Keratinocyte (primary cell): ENCODE results near the gene CLDN6. TPM values are rescaled to one million over a fixed set of nuclear protein-coding genes. Genes with fewer than 3 reads are reported as not detected.
"Not testable (repeated sequence)": the region's sequence is repeated elsewhere in the genome, so short reads cannot be mapped to it uniquely, and the experiment has no call there.

Experiments used
- DNase-seq: peaks from one replicate; pipeline ENCODE4 v3.0.0-alpha.2; 2011; ENCODE audit warnings: low read depth, missing footprints, low spot score
- FAIRE-seq: peaks from 2 replicates; lab custom pipeline; 2011; peaks lifted over from hg19 to GRCh38; lab: Jason Lieb, UNC
- H2AFZ ChIP-seq: 2 replicates; pipeline ENCODE4 v1.6.0; 2012; ENCODE audit warnings: low read length, control low read depth, inconsistent platforms; ENCODE audit not compliant: control insufficient read depth
- H3K27ac ChIP-seq: 2 replicates; pipeline ENCODE4 v1.5.1; 2011; ENCODE audit warnings: low read length; ENCODE audit not compliant: control insufficient read depth, insufficient read depth
- H3K27me3 ChIP-seq: 3 replicates; pipeline ENCODE4 v1.6.0; 2011; ENCODE audit warnings: low read length; ENCODE audit not compliant: control insufficient read depth, insufficient read depth; ENCODE audit errors: extremely low read depth
- H3K36me3 ChIP-seq, 2 experiments: 2 replicates in 1 of 2; 3 replicates in 1 of 2; pipeline ENCODE4 v1.5.1; 2011; ENCODE audit warnings: low read length in 2 of 2, mild to moderate bottlenecking in 1 of 2; ENCODE audit not compliant: control insufficient read depth in 2 of 2, insufficient read depth in 2 of 2; ENCODE audit errors: extremely low read depth in 1 of 2
- H3K4me1 ChIP-seq: 3 replicates; pipeline ENCODE4 v1.5.1; 2011; ENCODE audit warnings: low read length; ENCODE audit not compliant: control insufficient read depth, insufficient read depth; ENCODE audit errors: extremely low read depth
- H3K4me2 ChIP-seq: 3 replicates; pipeline ENCODE4 v1.6.0; 2011; ENCODE audit warnings: low read depth, low read length; ENCODE audit not compliant: control insufficient read depth, insufficient read depth; ENCODE audit errors: extremely low read depth
- H3K4me3 ChIP-seq, 3 experiments: fragments of 200-600 bp in 1 of 3; sonication (generic) in 1 of 3; 2 replicates in 2 of 3; 3 replicates in 1 of 3; pipeline ENCODE4 v1.5.1; 2011 to 2016; ENCODE audit warnings: low read length in 3 of 3, mild to moderate bottlenecking in 3 of 3, control low read depth in 2 of 3, inconsistent platforms in 1 of 3, low read depth in 1 of 3, mixed read lengths in 1 of 3, mixed run types in 1 of 3, moderate library complexity in 1 of 3; ENCODE audit not compliant: control insufficient read depth in 2 of 3, insufficient read depth in 2 of 3; ENCODE audit errors: extremely low read depth in 1 of 3
- H3K79me2 ChIP-seq: 2 replicates; pipeline ENCODE4 v1.6.0; 2012; ENCODE audit warnings: low read length; ENCODE audit not compliant: control insufficient read depth, insufficient read depth
- H3K9ac ChIP-seq: 3 replicates; pipeline ENCODE4 v1.6.0; 2011; ENCODE audit warnings: low read length; ENCODE audit not compliant: control insufficient read depth, insufficient read depth; ENCODE audit errors: extremely low read depth
- H3K9me1 ChIP-seq: 3 replicates; pipeline ENCODE4 v1.6.0; 2011; ENCODE audit warnings: low read length; ENCODE audit not compliant: control insufficient read depth, insufficient read depth; ENCODE audit errors: extremely low read depth
- H3K9me3 ChIP-seq: 2 replicates; pipeline ENCODE4 v1.5.1; 2012; ENCODE audit warnings: low read depth, low read length; ENCODE audit not compliant: control insufficient read depth
- H4K20me1 ChIP-seq: 3 replicates; pipeline ENCODE4 v1.6.0; 2011; ENCODE audit warnings: low read length; ENCODE audit not compliant: control insufficient read depth, insufficient read depth; ENCODE audit errors: extremely low read depth
- CTCF ChIP-seq, 3 experiments: IDR thresholded peaks in 1 of 3; conservative IDR thresholded peaks in 1 of 3; optimal IDR thresholded peaks in 1 of 3; 2 replicates in 2 of 3; 3 replicates in 1 of 3; pipeline versions ENCODE3 to v1.5.1; 2011; ENCODE audit warnings: low read length in 3 of 3, mild to moderate bottlenecking in 3 of 3, moderate library complexity in 2 of 3, control low read depth in 1 of 3, inconsistent platforms in 1 of 3; ENCODE audit not compliant: insufficient read depth in 2 of 3; ENCODE audit errors: extremely low read depth in 1 of 3
- EZH2 ChIP-seq: IDR thresholded peaks from one replicate; pipeline ENCODE4 v1.6.1; 2012; ENCODE audit warnings: inconsistent platforms, mild to moderate bottlenecking, low read length, moderate library complexity
- dilution Hi-C: fragments of 300-500 bp; cut with MboI; formaldehyde crosslinking; loops from one replicate; pipeline ENCODE4 v1.7.0; 2020; ENCODE audit warnings: low sequenced_read_pairs; ENCODE audit not compliant: extremely low pct_ligation_motif_present
- polyA plus RNA-seq, 5 experiments: library from polyadenylated mRNA; depleted of rRNA in 3 of 5; stranded (reverse) in 3 of 5; stranded (forward) in 1 of 5; unstranded in 1 of 5; fragments of >200 nt; gene quantifications; 1 replicate in 1 of 5; 2 replicates in 3 of 5; 3 replicates in 1 of 5; pipeline versions ENCODE4 v1.2.1 to v1.2.3, GENCODE V29; 2011 to 2012; ENCODE audit warnings: missing spikeins in 2 of 5, low read depth in 1 of 5, low replicate concordance in 1 of 5

The CLDN6 gene
- polyA plus RNA-seq, 1 donor (not counting 4 experiments of a cell fraction or from before 2014, with no cell fraction given), result not detected

- H3K36me3 ChIP-seq, result peaks cover 0 to 6% of the 10 kb centered on the region in 2 experiments
- no peak overlapping the region for H3K9ac ChIP-seq
- peaks cover 8% of the 10 kb centered on the region for H3K4me1 ChIP-seq
- dilution Hi-C loops, result no loop called here
- no peak overlapping the region for H3K27ac ChIP-seq
- no peak overlapping the region for H3K4me2 ChIP-seq
- H3K9me3 ChIP-seq, result no peaks in the 10 kb centered on the region
- DNase-seq (no peak), FAIRE-seq (no peak)
- no peak overlapping the region for H2AFZ ChIP-seq
- TF ChIP-seq CTCF (optimal IDR thresholded peaks at IDR 0.05 in 1 of 3, IDR thresholded peaks at IDR 0.05 in 1 of 3, conservative IDR thresholded peaks at IDR 0.05 in 1 of 3; ENCODE audit: extremely low read depth in 1 of 3, insufficient read depth in 2 of 3, low read length in 3 of 3) (no peak), EZH2 (no peak)
- H3K27me3 ChIP-seq, result peaks cover 2% of the 10 kb centered on the region
- no peak overlapping the region for H3K4me3 ChIP-seq
- H3K79me2 ChIP-seq, result no peaks in the 10 kb centered on the region
- H3K9me1 ChIP-seq, result no peaks in the 10 kb centered on the region
- H4K20me1 ChIP-seq, result no peaks in the 10 kb centered on the region
These were observed 37.2 kb upstream of the CLDN6 start for GRCh38 chr16:3054965-3055733.

GRCh38 chr16:3053330-3053710 is 35.3 kb upstream of the CLDN6 start:
- H3K4me2 ChIP-seq, H3K9me3 ChIP-seq, H3K27me3 ChIP-seq, H4K20me1 ChIP-seq, DNase-seq, H3K9me1 ChIP-seq, FAIRE-seq, H2AFZ ChIP-seq, H3K4me1 ChIP-seq, H3K27ac ChIP-seq, H3K36me3 ChIP-seq, dilution Hi-C loops, H3K79me2 ChIP-seq, H3K4me3 ChIP-seq, H3K9ac ChIP-seq: not testable (repeated sequence)

DNA sequence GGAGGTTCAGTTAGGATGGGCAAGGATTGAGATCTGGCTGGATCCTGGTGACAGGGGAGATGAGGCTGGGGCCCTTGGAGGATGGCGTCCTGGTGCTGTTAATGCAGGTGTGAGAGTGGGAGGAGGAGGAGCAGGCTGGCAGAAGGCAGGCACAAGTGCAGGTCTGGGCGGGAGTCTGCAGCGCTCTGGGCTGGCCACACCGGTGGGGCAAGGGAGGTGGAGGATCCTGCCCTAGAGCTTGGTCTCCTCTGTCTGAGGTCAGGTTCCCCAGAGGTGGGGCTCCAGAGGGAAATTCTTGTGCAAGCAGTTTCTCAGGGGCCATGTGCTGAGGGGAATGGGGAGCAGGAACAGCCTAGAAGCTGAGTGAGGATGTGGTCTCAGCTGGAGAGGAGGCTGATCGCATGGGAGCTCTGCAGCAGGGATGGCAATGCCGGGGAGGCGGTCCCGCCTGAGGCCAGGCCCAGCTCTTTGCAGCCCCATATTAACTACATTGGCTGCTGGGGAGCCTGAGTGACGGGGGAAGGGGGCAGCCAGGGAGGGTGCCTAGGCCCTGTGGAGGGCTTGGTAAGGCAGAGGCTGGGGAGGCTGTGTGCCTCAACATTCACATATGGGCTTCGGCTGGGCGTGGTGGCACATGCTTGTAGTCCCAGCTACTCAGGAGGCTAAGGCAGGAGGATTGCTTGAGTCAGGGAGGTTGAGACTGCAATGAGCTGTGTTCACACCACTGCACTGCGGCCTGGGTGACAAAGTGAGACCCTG is 34.8 kb upstream of the CLDN6 start:
- H3K4me3 ChIP-seq, FAIRE-seq, H3K4me1 ChIP-seq, H3K36me3 ChIP-seq, H3K4me2 ChIP-seq, H3K9ac ChIP-seq, H2AFZ ChIP-seq, H3K9me3 ChIP-seq, H3K27ac ChIP-seq, H3K9me1 ChIP-seq, DNase-seq, dilution Hi-C loops, H3K79me2 ChIP-seq, H4K20me1 ChIP-seq: not testable (repeated sequence)
- H3K27me3 ChIP-seq, result peaks cover 13% of the 10 kb centered on the region
